ENCODE measurements around the gene MADCAM1. TPM values are rescaled to one million over a fixed set of nuclear protein-coding genes. Genes with fewer than 3 reads are reported as not detected.
A peak's percentile ranks its signal among the peaks of the same experiment; 100 is the strongest.

The MADCAM1 gene
- total RNA-seq, 2 donors from 2014 or later, result 0.24 to 0.41 TPM

DNA sequence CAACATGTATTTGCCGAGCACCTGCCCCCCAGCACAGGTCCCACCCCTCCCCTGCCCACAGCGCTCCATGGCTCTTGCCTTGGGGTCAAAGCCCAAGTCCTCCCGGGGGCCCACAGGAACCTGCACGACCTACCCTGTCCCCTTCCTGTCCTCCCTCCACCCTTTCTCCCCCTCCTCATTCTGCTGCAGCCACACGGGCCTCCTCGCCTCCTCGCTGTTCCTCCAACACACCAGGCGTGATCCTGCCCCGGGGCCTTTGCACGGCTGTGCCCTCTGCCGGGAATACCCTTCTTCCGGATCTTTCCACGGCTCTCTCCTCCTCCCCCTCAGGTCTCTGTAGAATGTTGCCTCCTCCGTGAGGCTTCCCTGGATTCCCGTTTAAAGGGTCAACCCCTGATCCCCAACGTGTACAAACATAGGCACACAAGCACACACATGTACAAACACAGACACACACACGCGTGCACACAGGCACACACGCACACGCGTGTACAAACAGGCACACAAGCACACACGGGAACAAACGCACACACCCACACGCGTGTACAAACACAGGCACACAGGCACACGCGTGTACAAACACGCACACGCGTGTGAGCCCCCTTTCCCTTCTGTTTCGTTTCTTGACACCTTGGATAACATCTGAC, 2.8 kb downstream of the MADCAM1 start:
- intact Hi-C loops (cut with DNase I), result no loop called here
- no peak for ATAC-seq
- DNase-seq, result no peak

- DNase-seq, result no peak
- intact Hi-C loops (cut with DNase I), result no loop called here
- ATAC-seq, result no peak
These were observed 5.4 kb downstream of the MADCAM1 start for GRCh38 chr19:501646-502045.

DNA sequence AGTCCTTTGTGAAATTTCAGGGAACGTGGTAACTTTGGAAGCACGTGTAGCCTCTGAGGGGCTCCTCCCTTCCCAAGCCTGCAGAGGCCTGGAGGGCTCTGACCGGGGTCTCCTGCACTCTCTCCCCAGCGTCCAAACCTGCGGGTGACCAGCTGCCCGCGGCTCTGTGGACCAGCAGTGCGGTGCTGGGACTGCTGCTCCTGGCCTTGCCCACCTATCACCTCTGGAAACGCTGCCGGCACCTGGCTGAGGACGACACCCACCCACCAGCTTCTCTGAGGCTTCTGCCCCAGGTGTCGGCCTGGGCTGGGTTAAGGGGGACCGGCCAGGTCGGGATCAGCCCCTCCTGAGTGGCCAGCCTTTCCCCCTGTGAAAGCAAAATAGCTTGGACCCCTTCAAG, 8.3 kb downstream of the MADCAM1 start:
- DNase-seq (no peak), ATAC-seq (no peak)
- intact Hi-C loops (cut with DNase I), result no loop called here

GRCh38 chr19:506404-507285, 10.4 kb downstream of the MADCAM1 start:
- DNase-seq (peak; percentile 99), ATAC-seq (peak; percentile 92 to 93)
- intact Hi-C loops (cut with DNase I), result no loop called here

GRCh38 chr19:507286-508203, 11.3 kb downstream of the MADCAM1 start, which contains the start of gene TPGS1:
TPGS1 (plus strand) TSS chr19:507497; CDS start chr19:507507, 10 bp downstream.
- peak; percentile 92 to 94 for ATAC-seq
- DNase-seq, result peak; percentile 82
- intact Hi-C loops (cut with DNase I), result no loop called here

- intact Hi-C loops (cut with DNase I), result no loop called here
- DNase-seq (no peak), ATAC-seq (no peak)
These were observed 12.2 kb downstream of the MADCAM1 start for GRCh38 chr19:508204-509150.

DNA sequence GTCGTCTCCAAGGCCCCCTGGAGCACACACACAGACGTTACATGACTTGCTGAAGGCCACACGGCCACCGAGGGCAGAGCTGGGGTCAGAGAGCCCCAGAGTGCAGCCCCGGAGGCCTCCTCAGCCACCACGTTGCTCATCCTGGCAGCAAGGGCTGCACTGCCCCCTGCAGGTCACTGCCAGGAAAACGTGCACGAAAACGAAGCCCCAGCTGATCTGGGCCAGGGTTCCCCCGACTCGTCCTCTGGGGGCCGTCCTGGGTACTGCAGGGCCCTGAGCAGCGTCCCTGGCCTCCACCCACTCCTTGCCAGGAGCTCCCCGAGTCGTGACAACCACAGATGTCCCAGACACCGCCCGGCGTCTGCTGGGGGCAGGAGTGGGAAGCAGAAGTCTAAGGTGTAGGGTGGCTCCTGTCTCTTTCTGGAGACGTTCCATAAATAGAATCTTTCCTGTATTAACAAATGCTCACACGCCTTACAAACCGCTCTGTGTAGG, 14.4 kb downstream of the MADCAM1 start:
- DNase-seq, result peak; percentile 84
- ATAC-seq, result peak; percentile 0 to 2
- intact Hi-C loops (cut with DNase I), result no loop called here

DNA sequence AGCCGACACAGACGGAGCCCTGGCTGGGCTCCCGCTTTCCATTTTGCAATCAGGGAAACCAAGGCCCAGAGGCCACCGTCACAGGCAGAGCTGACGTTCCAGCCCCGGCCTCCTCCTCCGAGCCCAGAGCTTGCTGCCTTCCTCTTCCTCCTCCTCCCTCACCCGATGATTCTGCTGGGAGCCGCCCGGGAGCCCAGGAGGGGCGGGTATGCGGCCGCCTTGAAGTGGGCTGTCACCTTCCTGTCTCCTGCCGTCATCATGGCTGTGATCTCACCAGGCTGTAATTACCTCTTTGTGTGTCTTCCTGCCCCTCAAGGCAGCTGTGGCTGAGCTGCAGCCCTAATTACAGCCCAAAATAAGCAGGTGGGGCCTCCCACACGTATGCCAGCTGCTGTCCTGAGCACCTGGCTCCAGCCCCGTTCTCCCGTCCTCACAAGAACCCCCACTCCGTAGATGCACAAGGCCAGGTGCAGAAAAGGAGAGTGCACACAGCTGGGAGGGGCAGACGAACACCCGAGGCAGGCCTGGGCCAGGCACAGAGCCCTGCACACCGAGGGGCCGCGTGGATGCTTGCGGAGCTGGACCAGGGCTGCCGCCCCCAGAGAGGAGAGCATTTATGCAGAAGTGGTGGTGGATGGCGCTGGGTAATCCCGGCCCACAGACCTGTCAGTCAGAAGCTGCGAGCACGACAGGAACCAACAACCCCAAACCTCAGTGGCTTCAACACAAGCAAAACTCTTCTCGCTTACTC, 15.0 kb downstream of the MADCAM1 start:
- ATAC-seq (no peak), DNase-seq (peak; percentile 72)
- intact Hi-C loops (cut with DNase I), result no loop called here

DNA sequence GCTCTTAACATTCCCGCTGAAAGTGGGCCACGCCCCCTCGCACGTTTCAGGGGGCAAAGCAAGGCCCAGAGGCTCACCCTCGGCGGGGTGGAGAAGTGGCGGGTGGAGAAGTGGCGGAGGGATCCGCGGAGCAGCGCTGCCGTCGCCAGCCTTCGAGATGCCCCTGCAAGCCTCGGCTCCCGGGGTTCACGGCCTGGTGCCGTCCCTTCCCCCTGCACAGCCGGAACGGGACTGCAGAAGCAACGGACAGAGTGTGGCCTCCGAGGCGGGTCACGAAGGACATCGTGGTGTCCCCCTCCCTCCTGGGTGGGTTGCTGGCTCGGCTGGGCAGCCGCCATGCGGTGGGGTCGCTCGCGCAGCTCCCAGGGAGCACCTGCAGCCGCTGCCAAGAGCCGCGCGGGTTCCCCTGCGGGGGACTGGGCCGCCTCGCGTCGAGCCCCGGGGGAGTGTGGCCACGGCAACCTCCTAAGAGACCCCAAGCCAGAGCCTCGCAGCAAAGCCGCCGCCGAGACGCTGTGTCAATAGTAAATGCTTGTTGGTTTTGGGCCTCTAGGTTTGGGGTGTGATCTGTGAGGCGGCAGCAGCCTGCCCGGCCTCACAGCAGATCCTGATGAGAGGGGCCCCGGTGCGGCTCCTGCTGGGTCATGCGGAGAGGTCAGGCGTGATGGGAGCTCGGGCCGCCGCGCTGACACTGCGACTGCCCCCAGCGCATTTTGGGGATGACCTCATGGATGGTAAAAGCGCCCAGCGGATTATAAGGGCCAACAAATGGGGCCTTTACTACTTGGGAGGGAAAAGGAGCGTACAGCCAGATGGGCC, 16.5 kb downstream of the MADCAM1 start:
- intact Hi-C loops (cut with DNase I), result no loop called here
- DNase-seq, result no peak
- ATAC-seq, result no peak

DNA sequence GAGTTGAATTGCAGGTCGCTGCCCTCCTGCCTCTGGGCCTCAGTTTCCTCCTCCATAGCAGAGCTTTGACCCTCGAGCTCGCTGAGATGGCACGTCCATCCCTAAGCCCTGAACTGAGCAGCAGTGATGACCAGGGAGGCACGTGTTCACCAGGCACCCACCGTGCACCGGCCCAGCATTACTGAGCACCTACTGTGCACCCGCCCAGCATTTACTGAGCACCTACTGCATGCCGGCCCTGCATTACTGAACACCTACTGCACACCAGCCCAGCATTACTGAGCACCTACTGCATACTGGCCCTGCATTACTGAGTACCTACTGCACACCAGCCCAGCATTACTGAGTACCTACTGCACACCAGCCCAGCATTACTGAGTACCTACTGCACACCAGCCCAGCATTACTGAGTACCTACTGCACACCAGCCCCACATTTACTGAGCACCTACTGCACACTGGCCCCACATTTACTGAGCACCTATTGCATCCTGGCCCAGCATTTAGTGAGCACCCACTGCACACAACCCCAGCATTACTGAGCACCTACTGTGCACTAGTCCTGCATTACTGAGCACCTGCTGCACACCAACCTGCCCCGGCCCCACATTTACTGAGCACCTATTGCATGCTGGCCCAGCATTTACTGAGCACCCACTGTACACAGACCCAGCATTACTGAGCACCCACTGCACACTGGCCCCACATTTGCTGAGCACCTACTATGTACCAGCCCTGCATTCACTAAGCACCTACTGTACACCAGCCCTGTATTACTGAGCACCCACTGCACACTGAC, 17.3 kb downstream of the MADCAM1 start:
- intact Hi-C loops (cut with DNase I), result no loop called here
- ATAC-seq, result no peak
- DNase-seq, result no peak

- DNase-seq (no peak), ATAC-seq (no peak)
- intact Hi-C loops (cut with DNase I), result no loop called here
These were observed 17.9 kb downstream of the MADCAM1 start for GRCh38 chr19:514166-514663.

- DNase-seq (no peak), ATAC-seq (peak; percentile 22 to 35)
- intact Hi-C loops (cut with DNase I), result no loop called here
These were observed 21.7 kb downstream of the MADCAM1 start for GRCh38 chr19:517721-518597.

DNA sequence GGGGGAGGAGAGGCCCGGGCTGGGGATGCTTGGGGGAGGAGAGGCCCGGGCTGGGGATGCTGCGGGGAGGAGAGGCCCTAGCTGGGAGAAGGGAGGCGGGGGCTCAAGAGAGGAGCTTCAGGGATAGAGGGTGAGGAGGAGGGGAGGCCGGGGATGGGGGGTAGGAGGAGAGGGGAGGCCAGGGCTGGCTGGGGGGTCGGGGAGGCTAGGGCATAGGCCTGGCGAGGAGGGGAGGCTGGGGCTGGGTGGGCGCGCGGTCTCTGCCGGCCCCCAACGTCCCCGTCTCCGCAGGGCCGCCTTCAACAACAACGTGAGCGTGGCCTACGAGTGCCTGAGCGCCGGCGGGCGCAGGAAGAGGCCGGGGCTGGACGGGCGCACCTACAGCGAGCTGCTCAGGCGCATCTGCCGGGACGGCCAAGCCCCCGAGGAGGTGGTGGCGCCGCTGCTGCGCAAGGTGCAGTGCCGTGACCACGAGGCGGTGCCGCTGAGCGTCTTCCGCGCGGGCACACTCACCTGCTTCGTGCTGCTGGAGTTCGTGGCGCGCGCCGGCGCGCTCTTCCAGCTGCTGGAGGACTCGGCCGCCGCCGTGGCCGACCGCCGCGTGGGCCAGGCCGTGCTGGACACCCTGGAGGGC, 22.4 kb downstream of the MADCAM1 start:
- ATAC-seq (peak in 1 of 2 donors; percentile 20), DNase-seq (peak; percentile 18)
- intact Hi-C loops (cut with DNase I), result no loop called here

DNA sequence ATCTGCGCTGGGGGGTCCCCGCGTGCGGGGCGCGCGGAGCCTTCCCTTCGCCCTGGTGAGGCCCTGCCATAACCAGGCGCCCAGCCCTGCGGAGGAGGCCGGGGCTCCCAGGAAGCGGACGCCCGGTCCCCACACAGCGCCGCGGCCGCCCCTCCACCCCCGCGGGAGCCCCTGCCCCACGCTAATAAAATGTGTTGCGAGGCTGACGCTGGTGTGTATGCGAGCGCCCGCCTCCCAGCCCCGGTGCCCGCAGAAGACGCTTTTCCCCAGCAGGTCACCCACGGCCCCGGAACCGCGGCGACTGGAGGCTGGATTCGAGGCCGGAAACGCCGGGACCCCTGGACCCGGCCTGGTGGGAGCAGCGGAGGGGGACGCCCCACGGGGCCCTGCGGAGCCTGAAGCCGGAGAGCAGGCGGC, 23.2 kb downstream of the MADCAM1 start:
- intact Hi-C loops (cut with DNase I), result no loop called here
- peak; percentile 19 for DNase-seq
- ATAC-seq, result no peak
